GM19035 (cell line): ENCODE results near the gene UTF1.

Experiments used
- ATAC-seq: cut with Tn5 transposase; IDR thresholded peaks from one replicate; pipeline ENCODE4 v1.9.1; 2021; ENCODE audit not compliant: unreplicated experiment

The UTF1 gene

GRCh38 chr10:133243593-133243992 is 13.6 kb downstream of the UTF1 start:
- ATAC-seq: no peak

GRCh38 chr10:133245439-133246235 is 15.6 kb downstream of the UTF1 start:
- ATAC-seq: no peak

- ATAC-seq: no peak
These were observed 16.2 kb downstream of the UTF1 start for GRCh38 chr10:133246236-133246626.

- no peak for ATAC-seq
These were observed 17.8 kb downstream of the UTF1 start for GRCh38 chr10:133247681-133248333.

- no peak for ATAC-seq
These were observed 18.3 kb downstream of the UTF1 start for GRCh38 chr10:133248334-133248715.

GRCh38 chr10:133249094-133249780 is 19.2 kb downstream of the UTF1 start:
- no peak for ATAC-seq

GRCh38 chr10:133249975-133250754 is 20.1 kb downstream of the UTF1 start:
- no peak for ATAC-seq

GRCh38 chr10:133251388-133252222 is 21.6 kb downstream of the UTF1 start:
- ATAC-seq: no peak

GRCh38 chr10:133252223-133252552 is 22.2 kb downstream of the UTF1 start:
- ATAC-seq: no peak

- no peak for ATAC-seq
These were observed 23.4 kb downstream of the UTF1 start for GRCh38 chr10:133253361-133253955.

- ATAC-seq: no peak
These were observed 24.6 kb downstream of the UTF1 start for GRCh38 chr10:133254421-133255120.

GRCh38 chr10:133255323-133255722 is 25.3 kb downstream of the UTF1 start:
- no peak for ATAC-seq

- ATAC-seq: no peak
These were observed 27.6 kb downstream of the UTF1 start for GRCh38 chr10:133257489-133258065.

- ATAC-seq: no peak
These were observed 28.2 kb downstream of the UTF1 start for GRCh38 chr10:133258066-133258817.

- ATAC-seq: no peak
These were observed 29.0 kb downstream of the UTF1 start for GRCh38 chr10:133258818-133259601.

- ATAC-seq: no peak
These were observed 29.6 kb downstream of the UTF1 start for GRCh38 chr10:133259602-133259989.

GRCh38 chr10:133260895-133261725 is 31.1 kb downstream of the UTF1 start:
- peak; percentile 56 for ATAC-seq
